Right renal pelvis (tissue), 4 donors: ENCODE results near the gene MRPL11. TPM values are rescaled to one million over a fixed set of nuclear protein-coding genes. Genes with fewer than 3 reads are reported as not detected.
A peak's percentile ranks its signal among the peaks of the same experiment; 100 is the strongest.

Experiments
- DNase-seq, 4 donors: peaks; one replicate each; pipeline ENCODE4 v3.0.0-alpha.2; 2013; ENCODE audit warnings: low read depth in 4 of 4, low spot score in 3 of 4, missing footprints in 1 of 4
- polyA plus RNA-seq, 4 donors: library from polyadenylated mRNA; unstranded; fragments of 120-200 nt; gene quantifications; one replicate each; pipeline ENCODE4 v1.2.1, GENCODE V29; 2013; ENCODE audit not compliant: insufficient read length in 4 of 4

The MRPL11 gene
- polyA plus RNA-seq, 4 donors, result 72.4 to 80.1 (median 78.3) TPM

GRCh38 chr11:66408488-66409214, 30.0 kb downstream of the MRPL11 start:
- peak; percentile 70 to 92 (median 79) for DNase-seq

- no peak for DNase-seq
These were observed 31.0 kb downstream of the MRPL11 start for GRCh38 chr11:66407651-66408050.

GRCh38 chr11:66393954-66394353, 44.7 kb downstream of the MRPL11 start:
- no peak for DNase-seq

GRCh38 chr11:66391322-66391721, 47.3 kb downstream of the MRPL11 start:
- no peak for DNase-seq

GRCh38 chr11:66388780-66389386, 49.8 kb downstream of the MRPL11 start:
- peak in 1 of 4 donors; percentile 50 for DNase-seq

GRCh38 chr11:66386171-66387069, 52.2 kb downstream of the MRPL11 start:
- DNase-seq, result peak; percentile 72 to 89 (median 84)

Other genes with a start within 250 kb of the MRPL11 start
- 10 to 100 TPM; 16.7 to 28.1 (median 19.9) TPM for gene KLC2, start 181.1 kb downstream of the MRPL11 start, polyA plus RNA-seq
- gene RAB1B, start 170.2 kb downstream of the MRPL11 start, polyA plus RNA-seq, result 100 to 1,000 TPM; 126 to 156 (median 129) TPM
- gene CNIH2, start 160.7 kb downstream of the MRPL11 start, polyA plus RNA-seq, result 1 to 10 TPM; 3.4 to 4.7 (median 4.1) TPM
- 10 to 100 TPM; 48.5 to 67.8 (median 50.8) TPM for gene YIF1A, start 149.7 kb downstream of the MRPL11 start, polyA plus RNA-seq
- gene TMEM151A, start 147.0 kb downstream of the MRPL11 start, polyA plus RNA-seq, result under 1 TPM in 1 of 4 donors, not detected in 3; 0.05 TPM
- 10 to 100 TPM; 69.0 to 80.6 (median 73.7) TPM for gene CD248, start 121.8 kb downstream of the MRPL11 start, polyA plus RNA-seq
- gene RIN1, start 102.4 kb downstream of the MRPL11 start, polyA plus RNA-seq, result 1 to 10 TPM; 2.5 to 3.1 (median 2.9) TPM
- gene BRMS1, start 93.7 kb downstream of the MRPL11 start, polyA plus RNA-seq, result 10 to 100 TPM; 30.3 to 34.9 (median 31.4) TPM
- gene B4GAT1, start 91.2 kb downstream of the MRPL11 start, polyA plus RNA-seq, result 10 to 100 TPM; 53.4 to 62.9 (median 56.8) TPM
- gene SLC29A2, start 67.1 kb downstream of the MRPL11 start, polyA plus RNA-seq, result 10 to 100 TPM; 18.5 to 23.1 (median 20.8) TPM
- gene NPAS4, start 17.8 kb downstream of the MRPL11 start, polyA plus RNA-seq, result under 1 TPM; 0.12 to 0.30 (median 0.26) TPM
- 1 to 10 TPM; 4.5 to 7.0 (median 5.2) TPM for gene PELI3, start 28.1 kb upstream of the MRPL11 start, polyA plus RNA-seq
- gene DPP3, start 41.6 kb upstream of the MRPL11 start, polyA plus RNA-seq, result 10 to 100 TPM; 19.7 to 26.0 (median 22.5) TPM
- 10 to 100 TPM; 68.9 to 76.6 (median 76.0) TPM for gene BBS1, start 71.8 kb upstream of the MRPL11 start, polyA plus RNA-seq
- 10 to 100 TPM in 1 of 4 donors, 1 to 10 TPM in 3; 7.8 to 11.9 (median 8.5) TPM for gene ZDHHC24, start 107.2 kb upstream of the MRPL11 start, polyA plus RNA-seq
- under 1 TPM; 0.40 to 0.67 (median 0.50) TPM for gene ACTN3, start 108.1 kb upstream of the MRPL11 start, polyA plus RNA-seq
- 100 to 1,000 TPM in 3 of 4 donors, 10 to 100 TPM in 1; 94.2 to 115 (median 103) TPM for gene CTSF, start 129.8 kb upstream of the MRPL11 start, polyA plus RNA-seq
- gene CCDC87, start 154.2 kb upstream of the MRPL11 start, polyA plus RNA-seq, result under 1 TPM; 0.30 to 0.37 (median 0.33) TPM
- 10 to 100 TPM; 40.6 to 61.2 (median 50.2) TPM for gene CCS, start 154.3 kb upstream of the MRPL11 start, polyA plus RNA-seq
- 10 to 100 TPM; 59.4 to 70.6 (median 63.8) TPM for gene RBM14, start 177.8 kb upstream of the MRPL11 start, polyA plus RNA-seq
- 100 to 1,000 TPM; 242 to 263 (median 252) TPM for gene RBM4, start 199.9 kb upstream of the MRPL11 start, polyA plus RNA-seq
- gene RBM4B, start 239.0 kb upstream of the MRPL11 start, polyA plus RNA-seq, result 10 to 100 TPM; 58.1 to 68.9 (median 67.5) TPM